Muscle layer of duodenum (tissue), 2 donors: Measurements from ENCODE around the gene IL2RA.

Experiments
- H3K27ac ChIP-seq: one replicate; pipeline ENCODE4 v1.7.0; 2013; ENCODE audit warnings: mild to moderate bottlenecking, low read length
- H3K27me3 ChIP-seq: one replicate; pipeline ENCODE4 v1.7.0; 2013; ENCODE audit warnings: low read depth, mild to moderate bottlenecking, control low read depth, low read length
- H3K36me3 ChIP-seq, 2 donors: one replicate each; pipeline ENCODE4 v1.7.0; 2013; ENCODE audit warnings: low read length in 2 of 2, control low read depth in 1 of 2, mild to moderate bottlenecking in 1 of 2; ENCODE audit not compliant: insufficient read depth in 2 of 2, control insufficient read depth in 1 of 2
- H3K4me1 ChIP-seq, 2 donors: one replicate each; pipeline ENCODE4 v1.7.0; 2013; ENCODE audit warnings: low read length in 2 of 2, mild to moderate bottlenecking in 2 of 2, control low read depth in 1 of 2, moderate library complexity in 1 of 2; ENCODE audit not compliant: insufficient read depth in 2 of 2, control insufficient read depth in 1 of 2
- H3K4me3 ChIP-seq, 2 donors: one replicate each; pipeline ENCODE4 v1.7.0; 2013; ENCODE audit warnings: low read length in 2 of 2, low read depth in 1 of 2, mild to moderate bottlenecking in 1 of 2
- H3K9me3 ChIP-seq, 2 donors: one replicate each; pipeline ENCODE4 v1.7.0; 2013; ENCODE audit warnings: low read length in 2 of 2, control low read depth in 1 of 2, mild to moderate bottlenecking in 1 of 2; ENCODE audit not compliant: control insufficient read depth in 1 of 2
- donor health status: healthy.

The IL2RA gene

GRCh38 chr10:6053816-6054631 is 8.1 kb downstream of the IL2RA start:
- H3K27me3 ChIP-seq = no peaks in the 10 kb centered on the region
- no peaks in the 10 kb centered on the region for H3K4me1 ChIP-seq
- H3K27ac ChIP-seq = no peak overlapping the region
- no peaks in the 10 kb centered on the region for H3K9me3 ChIP-seq
- no peak overlapping the region for H3K4me3 ChIP-seq
- H3K36me3 ChIP-seq = no peaks in the 10 kb centered on the region

DNA sequence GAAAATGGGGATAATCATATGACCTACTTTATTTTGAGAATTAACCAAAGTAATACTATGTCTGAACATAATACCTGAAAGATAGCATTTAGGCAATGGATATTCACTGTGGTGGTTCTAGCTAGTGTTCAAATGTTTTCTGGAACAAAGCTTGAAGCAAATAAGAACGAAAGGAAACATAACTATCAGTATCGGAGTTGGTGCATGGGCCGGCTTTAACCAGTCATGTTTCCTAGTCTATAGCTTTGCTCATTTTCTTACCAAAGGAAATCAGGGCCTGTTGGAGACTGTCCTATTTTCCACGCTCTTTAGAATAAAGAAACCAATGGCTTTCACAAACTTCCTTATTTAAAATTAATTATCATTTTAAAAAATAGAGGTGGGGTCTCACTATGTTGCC is 8.9 kb downstream of the IL2RA start:
- Histone ChIP-seq H3K4me3 (no peak overlapping the region), H3K36me3 (no peaks in the 10 kb centered on the region), H3K4me1 (no peaks in the 10 kb centered on the region), H3K27me3 (no peaks in the 10 kb centered on the region), H3K9me3 (no peaks in the 10 kb centered on the region), H3K27ac (no peak overlapping the region)

- no peaks in the 10 kb centered on the region for H3K36me3 ChIP-seq
- H3K27me3 ChIP-seq = no peaks in the 10 kb centered on the region
- no peak overlapping the region for H3K4me3 ChIP-seq
- H3K4me1 ChIP-seq = no peaks in the 10 kb centered on the region
- H3K9me3 ChIP-seq = no peaks in the 10 kb centered on the region
- H3K27ac ChIP-seq = peak overlapping the region; percentile 19
Measured at GRCh38 chr10:6052247-6053221, 9.6 kb downstream of the IL2RA start.

DNA sequence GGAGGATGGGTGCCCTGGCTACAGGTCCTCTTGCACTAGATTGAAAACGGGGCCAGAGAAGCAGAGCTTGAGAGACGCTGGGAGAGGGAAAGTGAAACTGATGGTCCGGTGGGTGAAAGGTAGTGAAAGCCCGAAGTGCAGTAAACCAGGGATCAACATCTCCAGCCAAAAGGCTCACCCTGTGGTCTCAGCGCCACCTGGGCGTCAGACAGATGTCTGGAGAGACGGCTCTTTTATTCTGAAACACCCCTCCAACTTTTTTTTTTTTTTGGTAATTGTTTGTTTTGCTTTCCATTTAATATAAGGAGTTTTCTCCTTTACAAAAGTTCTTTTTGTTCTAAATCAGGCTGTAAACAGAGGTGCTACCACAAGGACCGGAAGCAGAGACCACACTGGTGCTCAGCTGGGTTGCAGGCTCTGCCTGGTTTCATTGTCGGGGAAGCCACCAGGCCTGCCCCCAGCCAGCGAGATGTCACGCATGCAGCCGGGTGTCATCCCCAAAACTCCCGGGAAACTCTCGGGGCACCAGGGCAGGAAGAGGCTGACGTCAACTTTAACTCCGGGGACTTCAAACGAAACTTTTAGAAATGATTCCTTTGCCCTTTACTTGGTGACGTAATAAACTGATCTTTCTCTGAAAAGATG is 11.2 kb downstream of the IL2RA start:
- no peaks in the 10 kb centered on the region for H3K36me3 ChIP-seq
- H3K4me3 ChIP-seq = peak overlapping the region; percentile 52 to 70
- no peaks in the 10 kb centered on the region for H3K27me3 ChIP-seq
- H3K27ac ChIP-seq = peak overlapping the region; percentile 83
- no peaks in the 10 kb centered on the region for H3K4me1 ChIP-seq
- H3K9me3 ChIP-seq = no peaks in the 10 kb centered on the region

DNA sequence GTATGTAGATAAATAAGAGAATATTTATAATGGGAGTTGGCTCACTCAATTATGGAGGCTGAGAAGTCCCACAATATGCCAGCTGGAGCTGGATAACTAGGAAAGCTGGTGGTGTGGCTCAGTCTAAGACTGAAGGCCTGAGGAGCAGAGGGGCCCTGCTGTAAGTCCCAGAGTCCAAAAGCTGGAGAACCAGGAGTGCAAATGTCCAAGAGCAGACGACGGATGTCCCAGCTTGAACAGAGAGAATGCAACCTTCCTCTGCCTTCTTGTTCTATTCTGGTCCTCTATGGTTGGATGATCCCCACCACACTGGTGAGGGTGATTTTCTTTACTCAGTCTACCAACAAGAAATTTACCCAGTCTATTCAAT is 13.2 kb downstream of the IL2RA start:
- H3K9me3 ChIP-seq = no peaks in the 10 kb centered on the region
- H3K4me1 ChIP-seq = no peaks in the 10 kb centered on the region
- no peaks in the 10 kb centered on the region for H3K36me3 ChIP-seq
- no peaks in the 10 kb centered on the region for H3K27me3 ChIP-seq
- no peak overlapping the region for H3K4me3 ChIP-seq
- H3K27ac ChIP-seq = no peak overlapping the region

DNA sequence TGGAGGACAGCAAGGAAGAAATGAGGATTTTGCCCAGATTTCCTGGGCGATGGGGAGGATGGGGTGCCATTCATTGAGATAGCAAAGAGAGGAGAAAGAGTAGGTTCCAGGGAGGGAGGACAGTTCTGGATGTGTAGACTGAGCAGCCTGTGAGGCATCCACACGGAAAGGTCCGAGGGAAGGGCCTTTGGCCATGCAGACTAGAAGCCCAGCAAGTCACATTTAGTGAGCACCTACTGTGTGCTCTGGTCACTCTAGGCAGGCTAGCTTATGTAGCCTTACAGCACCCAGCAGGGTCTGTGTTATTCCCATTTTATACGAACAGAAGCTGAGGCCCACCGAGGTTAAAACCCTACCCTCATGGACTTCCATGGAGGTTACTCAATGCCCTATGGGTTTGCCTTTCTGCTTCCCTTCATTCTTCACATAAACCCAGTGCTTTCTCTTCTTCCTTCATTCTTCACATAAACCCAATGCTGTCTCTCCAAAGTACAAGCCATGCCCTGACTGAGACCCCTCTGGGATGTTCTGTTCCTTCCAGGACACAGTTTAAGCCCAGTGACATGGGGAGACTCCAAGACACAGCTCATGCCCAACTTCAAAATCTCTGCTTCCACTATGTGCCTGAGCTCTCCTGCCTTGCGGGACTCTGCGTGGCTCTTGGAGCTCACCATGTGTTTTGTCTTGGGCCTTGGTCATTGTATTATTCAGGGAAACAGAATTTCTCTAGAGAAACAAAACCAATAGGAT is 13.7 kb downstream of the IL2RA start:
- Histone ChIP-seq H3K4me3 (no peak overlapping the region), H3K27me3 (no peaks in the 10 kb centered on the region), H3K4me1 (no peaks in the 10 kb centered on the region), H3K27ac (no peak overlapping the region), H3K9me3 (no peaks in the 10 kb centered on the region), H3K36me3 (no peaks in the 10 kb centered on the region)

DNA sequence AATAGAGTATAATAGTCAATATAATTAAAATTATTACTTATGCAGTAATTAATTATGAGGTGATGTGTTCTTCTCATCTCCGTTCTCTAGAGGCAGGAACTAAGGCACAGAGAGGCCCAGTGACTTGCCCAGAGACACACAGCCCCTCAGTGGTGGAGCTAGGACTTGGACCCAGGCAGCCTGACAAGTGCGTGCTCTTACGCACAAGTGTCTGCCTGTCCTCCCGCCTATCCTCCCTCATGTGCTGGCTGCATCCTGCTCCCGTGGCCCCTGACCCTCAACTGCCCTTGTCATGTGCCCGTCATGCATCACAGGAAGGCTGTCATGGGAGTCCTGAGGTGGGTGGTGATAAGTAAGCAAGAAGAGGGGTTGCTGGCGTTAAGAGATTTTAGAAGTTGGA is 14.3 kb downstream of the IL2RA start:
- H3K27ac ChIP-seq = no peak overlapping the region
- no peaks in the 10 kb centered on the region for H3K27me3 ChIP-seq
- no peak overlapping the region for H3K4me3 ChIP-seq
- no peaks in the 10 kb centered on the region for H3K9me3 ChIP-seq
- H3K36me3 ChIP-seq = no peaks in the 10 kb centered on the region
- no peaks in the 10 kb centered on the region for H3K4me1 ChIP-seq

DNA sequence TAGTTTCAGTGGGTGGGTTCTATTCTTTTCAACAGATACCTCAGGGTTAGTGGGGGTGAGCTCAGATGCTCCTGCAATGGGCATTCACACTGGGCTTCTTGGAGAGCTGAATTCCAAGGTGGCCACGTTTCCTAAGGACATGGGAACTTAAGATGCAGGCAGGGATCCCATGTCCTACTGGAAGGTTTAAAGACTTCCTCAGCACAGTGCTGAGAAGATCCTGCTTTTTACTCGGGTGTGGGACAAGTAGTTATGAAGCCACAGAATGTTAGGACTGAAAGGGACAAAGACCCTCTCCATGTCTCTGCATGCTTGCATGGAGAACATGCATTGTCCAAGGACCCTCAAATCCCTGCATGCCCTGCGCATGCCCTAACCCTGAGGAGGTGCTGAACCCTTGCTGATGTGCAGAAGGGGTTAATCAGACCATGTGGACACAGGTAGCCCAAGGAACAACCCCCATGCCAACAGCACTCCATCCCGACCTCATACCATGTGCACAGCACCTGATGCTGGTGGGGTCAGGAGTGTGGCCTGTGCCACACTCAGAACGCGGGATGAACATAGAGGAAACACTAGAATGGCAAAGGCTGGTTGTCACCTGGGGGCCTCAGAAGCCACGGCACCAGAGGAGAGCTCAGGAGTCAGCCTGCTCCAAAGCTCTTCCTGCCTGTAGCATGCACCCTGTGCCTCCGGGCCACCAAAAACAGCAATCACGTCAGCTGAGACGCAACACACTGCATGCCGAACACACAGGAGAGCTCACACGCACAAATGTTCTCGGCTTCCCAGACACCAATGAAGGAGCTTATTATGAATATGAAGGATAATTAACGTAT is 15.2 kb downstream of the IL2RA start:
- H3K9me3 ChIP-seq = no peaks in the 10 kb centered on the region
- no peaks in the 10 kb centered on the region for H3K4me1 ChIP-seq
- no peaks in the 10 kb centered on the region for H3K36me3 ChIP-seq
- no peak overlapping the region for H3K27ac ChIP-seq
- H3K27me3 ChIP-seq = no peaks in the 10 kb centered on the region
- no peak overlapping the region for H3K4me3 ChIP-seq

DNA sequence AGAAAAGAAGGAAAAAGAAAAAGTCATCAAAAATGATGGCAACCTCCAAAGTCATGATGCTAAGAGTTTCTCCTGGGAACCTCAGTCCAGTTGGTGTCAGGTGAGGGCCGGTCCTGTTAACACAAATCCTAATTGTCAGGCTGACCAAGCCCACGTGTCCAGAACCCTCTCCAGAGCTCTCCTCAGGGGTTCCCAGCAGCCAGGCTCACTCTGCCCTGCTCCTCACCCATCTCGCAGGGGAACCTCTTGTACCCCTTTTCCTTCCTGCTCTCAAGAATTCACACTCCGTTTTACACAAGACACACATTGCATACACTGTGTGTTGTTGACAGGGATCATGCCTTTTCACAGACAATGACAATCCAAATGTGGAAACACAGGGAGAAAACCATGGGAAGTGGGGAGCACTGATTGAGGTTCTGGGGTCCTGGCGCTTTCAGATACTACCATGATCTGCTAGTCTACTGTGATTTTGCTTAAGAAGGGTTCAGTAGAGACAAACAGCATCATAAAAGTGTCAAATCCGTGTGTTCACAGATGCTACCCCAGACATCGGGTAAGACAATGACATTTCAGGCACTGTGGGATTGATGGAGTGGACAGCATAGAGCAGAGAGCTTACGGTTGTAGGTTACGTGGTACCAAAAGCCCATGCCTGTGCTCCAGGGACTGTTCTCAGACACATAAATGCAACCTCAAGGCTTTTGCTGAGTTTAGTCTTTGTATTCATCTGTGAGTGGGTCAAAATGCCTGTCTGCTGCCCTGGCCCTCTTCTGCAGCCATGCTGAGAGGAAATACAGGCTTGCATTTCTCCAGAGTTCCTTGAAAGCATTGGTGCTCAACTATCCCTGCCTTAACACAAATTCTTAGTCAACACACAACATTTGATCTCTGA is 16.0 kb downstream of the IL2RA start:
- H3K4me3 ChIP-seq = no peak overlapping the region
- no peaks in the 10 kb centered on the region for H3K36me3 ChIP-seq
- no peaks in the 10 kb centered on the region for H3K27me3 ChIP-seq
- H3K9me3 ChIP-seq = no peaks in the 10 kb centered on the region
- no peak overlapping the region for H3K27ac ChIP-seq
- no peaks in the 10 kb centered on the region for H3K4me1 ChIP-seq
